ENCODE results near the gene DMWD. TPM values are rescaled to one million over a fixed set of nuclear protein-coding genes. Genes with fewer than 3 reads are reported as not detected.

The DMWD gene
- total RNA-seq, 1 donor from 2014 or later = 29.9 TPM

DNA sequence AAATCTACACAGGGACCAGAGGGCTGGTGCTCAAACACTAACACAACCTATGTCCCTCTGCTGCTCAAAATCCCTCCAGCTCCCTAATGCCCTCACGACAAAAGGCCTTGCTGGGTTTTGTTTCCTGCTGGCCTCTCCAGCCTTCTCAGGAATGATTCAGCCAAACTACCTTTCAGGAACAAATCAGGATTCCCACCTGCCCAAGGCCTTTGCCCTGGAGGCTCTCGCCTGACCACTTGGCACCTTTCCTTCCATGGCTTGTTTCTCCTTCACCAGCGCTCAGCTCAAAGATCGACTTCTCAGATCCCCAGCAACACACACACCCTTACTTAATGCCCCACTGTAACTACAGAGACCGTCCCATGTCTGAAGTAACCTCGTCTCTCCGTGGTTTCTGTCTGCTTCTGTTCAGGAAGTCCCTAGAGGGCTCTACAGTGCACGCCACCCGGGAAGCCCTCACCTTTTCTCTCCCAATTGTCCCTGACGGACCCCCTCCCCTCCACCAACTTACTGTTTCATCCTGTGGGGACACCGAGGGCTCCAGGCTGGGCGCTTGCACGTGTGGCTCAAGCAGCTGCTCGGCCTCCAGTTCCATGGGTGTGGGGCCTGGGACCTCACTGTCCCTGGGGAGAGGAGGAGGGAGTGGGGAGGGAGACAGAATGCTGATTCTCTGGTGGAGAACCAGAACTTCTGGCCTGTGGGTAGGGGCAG lies 20.4 kb downstream of the DMWD start:
- Histone ChIP-seq H3K27me3 (ENCODE audit: control insufficient read depth, insufficient read depth, low read length) (no peaks in the 10 kb centered on the region), H3K36me3 (ENCODE audit: control insufficient read depth, insufficient read depth, low read length) (peaks cover 5% of the 10 kb centered on the region), H3K4me3 (ENCODE audit: low read depth, low read length) (no peak overlapping the region)
- DNase-seq (ENCODE audit: low read depth) = no peak
- no peak for TF ChIP-seq CTCF (IDR thresholded peaks at IDR 0.05; ENCODE audit: insufficient read depth, low read length, poor library complexity, severe bottlenecking)

DNA sequence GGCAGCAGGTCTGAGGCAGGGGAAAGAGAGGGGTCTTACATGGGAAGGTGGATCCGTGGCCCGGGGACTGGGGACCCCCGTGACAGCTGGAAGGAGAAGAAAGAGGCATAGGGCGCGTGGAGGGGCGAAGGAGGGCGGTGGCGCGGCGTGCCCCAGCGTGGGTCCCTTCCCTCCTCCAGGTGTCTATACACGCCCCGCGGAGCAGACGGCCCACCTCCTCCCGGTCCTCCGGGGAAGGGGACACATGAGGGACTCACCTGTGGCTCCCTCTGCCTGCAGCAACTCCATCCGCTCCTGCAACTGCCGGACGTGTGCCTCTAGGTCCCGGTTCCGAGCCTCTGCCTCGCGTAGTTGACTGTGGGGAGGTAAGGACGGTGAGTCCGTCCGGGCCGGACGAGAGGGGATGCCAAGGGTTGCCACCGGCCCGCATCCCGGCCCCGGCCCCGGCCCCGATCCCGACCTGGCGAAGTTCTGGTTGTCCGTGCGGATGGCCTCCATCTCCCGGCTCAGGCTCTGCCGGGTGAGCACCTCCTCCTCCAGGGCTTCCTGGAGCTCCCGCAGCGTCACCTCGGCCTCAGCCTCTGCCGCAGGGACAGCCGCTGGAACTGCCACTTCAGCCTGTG lies 21.2 kb downstream of the DMWD start:
- no peak for DNase-seq (ENCODE audit: low read depth)
- peaks cover 1% of the 10 kb centered on the region for H3K36me3 ChIP-seq (ENCODE audit: control insufficient read depth, insufficient read depth, low read length)
- TF ChIP-seq CTCF (IDR thresholded peaks at IDR 0.05; ENCODE audit: insufficient read depth, low read length, poor library complexity, severe bottlenecking) = peak; percentile 2
- no peak overlapping the region for H3K4me3 ChIP-seq (ENCODE audit: low read depth, low read length)
- H3K27me3 ChIP-seq (ENCODE audit: control insufficient read depth, insufficient read depth, low read length) = no peaks in the 10 kb centered on the region

- peak; percentile 90 for TF ChIP-seq CTCF (IDR thresholded peaks at IDR 0.05; ENCODE audit: insufficient read depth, low read length, poor library complexity, severe bottlenecking)
- DNase-seq (ENCODE audit: low read depth) = peak; percentile 91
- Histone ChIP-seq H3K4me3 (ENCODE audit: low read depth, low read length) (peak overlapping the region; percentile 43), H3K27me3 (ENCODE audit: control insufficient read depth, insufficient read depth, low read length) (no peaks in the 10 kb centered on the region), H3K36me3 (ENCODE audit: control insufficient read depth, insufficient read depth, low read length) (peaks cover 1% of the 10 kb centered on the region)
Observed at GRCh38 chr19:45770192-45771101, 22.2 kb downstream of the DMWD start.

DNA sequence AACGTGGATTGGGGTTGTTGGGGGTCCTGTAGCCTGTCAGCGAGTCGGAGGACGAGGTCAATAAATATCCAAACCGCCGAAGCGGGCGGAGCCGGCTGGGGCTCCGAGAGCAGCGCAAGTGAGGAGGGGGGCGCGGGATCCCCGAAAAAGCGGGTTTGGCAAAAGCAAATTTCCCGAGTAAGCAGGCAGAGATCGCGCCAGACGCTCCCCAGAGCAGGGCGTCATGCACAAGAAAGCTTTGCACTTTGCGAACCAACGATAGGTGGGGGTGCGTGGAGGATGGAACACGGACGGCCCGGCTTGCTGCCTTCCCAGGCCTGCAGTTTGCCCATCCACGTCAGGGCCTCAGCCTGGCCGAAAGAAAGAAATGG lies 22.8 kb downstream of the DMWD start:
- Histone ChIP-seq H3K27me3 (ENCODE audit: control insufficient read depth, insufficient read depth, low read length) (no peaks in the 10 kb centered on the region), H3K4me3 (ENCODE audit: low read depth, low read length) (peak overlapping the region; percentile 43), H3K36me3 (ENCODE audit: control insufficient read depth, insufficient read depth, low read length) (peaks cover 1% of the 10 kb centered on the region)
- no peak for DNase-seq (ENCODE audit: low read depth)
- TF ChIP-seq CTCF (IDR thresholded peaks at IDR 0.05; ENCODE audit: insufficient read depth, low read length, poor library complexity, severe bottlenecking) = no peak

GRCh38 chr19:45768984-45769782 lies 23.5 kb downstream of the DMWD start, which contains the start of gene SIX5:
TSS of gene SIX5 (minus strand) at chr19:45769252. CDS start at chr19:45768844, 408 bp downstream.
- peak within 1 kb of the TSS; percentile 81 for H3K4me3 ChIP-seq (ENCODE audit: low read depth, low read length)
- H3K27me3 ChIP-seq (ENCODE audit: control insufficient read depth, insufficient read depth, low read length) = no peaks in the 10 kb centered on the region
- TF ChIP-seq CTCF (IDR thresholded peaks at IDR 0.05; ENCODE audit: insufficient read depth, low read length, poor library complexity, severe bottlenecking) = no peak
- H3K36me3 ChIP-seq (ENCODE audit: control insufficient read depth, insufficient read depth, low read length) = peaks cover 1% of the 10 kb centered on the region
- DNase-seq (ENCODE audit: low read depth) = peak; percentile 77
